DND-41 (cell line): ENCODE data around the gene OSBPL1A.

Experiments
- CTCF ChIP-seq: IDR thresholded peaks from 2 replicates; pipeline ENCODE4 v1.5.1; 2012; ENCODE audit warnings: borderline replicate concordance, low read length, moderate library complexity, mild to moderate bottlenecking; ENCODE audit not compliant: poor library complexity, severe bottlenecking; ENCODE audit errors: extremely low read depth
- EZH2 ChIP-seq: IDR thresholded peaks from 3 replicates; pipeline ENCODE4 v1.6.1; 2012; ENCODE audit warnings: borderline replicate concordance, low read depth, mild to moderate bottlenecking, moderate library complexity, low read length, inconsistent platforms; ENCODE audit not compliant: severe bottlenecking

GRCh38 chr18:24266131-24266530 lies 131.5 kb downstream of the OSBPL1A start:
- TF ChIP-seq CTCF (no peak), EZH2 (no peak)
